Ascending aorta (tissue), 2 donors: Measurements from ENCODE around the gene EBF3. TPM values are rescaled to one million over a fixed set of nuclear protein-coding genes. Genes with fewer than 3 reads are reported as not detected.

Source experiments
- DNase-seq, 2 donors: peaks; one replicate each; pipeline ENCODE4 v3.0.0-alpha.2; 2019; ENCODE audit warnings: low spot score in 2 of 2
- H3K27ac ChIP-seq, 2 donors: fragments of 200-600 bp; sonication (generic); one replicate each; pipeline ENCODE4 v1.5.1; 2016 to 2017; ENCODE audit warnings: mild to moderate bottlenecking in 1 of 2
- H3K27me3 ChIP-seq: fragments of 200-600 bp; sonication (generic); one replicate; pipeline ENCODE4 v1.5.1; 2017
- H3K36me3 ChIP-seq, 2 donors: fragments of 200-600 bp; sonication (generic); one replicate each; pipeline ENCODE4 v1.5.1; 2016
- H3K4me1 ChIP-seq, 2 donors: fragments of 200-600 bp; sonication (generic); one replicate each; pipeline ENCODE4 v1.5.1; 2016 to 2017; ENCODE audit warnings: mild to moderate bottlenecking in 1 of 2
- H3K4me3 ChIP-seq, 2 donors: fragments of 200-600 bp; sonication (generic); one replicate each; pipeline ENCODE4 v1.5.1; 2016 to 2017; ENCODE audit warnings: mild to moderate bottlenecking in 1 of 2
- H3K9me3 ChIP-seq, 2 donors: fragments of 200-600 bp; sonication (generic); one replicate each; pipeline ENCODE4 v1.5.1; 2016
- CTCF ChIP-seq, 3 experiments: fragments of 200-600 bp in 2 of 3; fragments of 450-650 bp in 1 of 3; sonication (generic) in 2 of 3; IDR thresholded peaks; one replicate each; pipeline ENCODE4 v1.5.1; 2016 to 2019; ENCODE audit warnings: antibody characterized with exemption in 3 of 3, mild to moderate bottlenecking in 1 of 3, moderate library complexity in 1 of 3
- intact Hi-C: fragments of 100-400 bp; cut with DNase I; formaldehyde crosslinking; loops from one replicate; pipeline ENCODE4 v1.15.1; 2023
- total RNA-seq: library from RNA; depleted of rRNA; stranded (reverse); fragments of >200 nt; gene quantifications from one replicate; pipeline ENCODE4 v1.1.0, GENCODE V29; 2016

The EBF3 gene
- total RNA-seq, 1 donor from 2014 or later, result 20.2 TPM

GRCh38 chr10:129934196-129934925, 29.7 kb downstream of the EBF3 start:
- Histone ChIP-seq H3K27ac (no peak overlapping the region), H3K9me3 (no peaks in the 10 kb centered on the region), H3K27me3 (no peaks in the 10 kb centered on the region), H3K4me3 (no peak overlapping the region), H3K36me3 (no peaks in the 10 kb centered on the region), H3K4me1 (no peaks in the 10 kb centered on the region)
- intact Hi-C loops, result no loop called here
- no peak for DNase-seq
- no peak for TF ChIP-seq CTCF (IDR thresholded peaks at IDR 0.05)

- intact Hi-C loops, result no loop called here
- Histone ChIP-seq H3K27me3 (no peaks in the 10 kb centered on the region), H3K27ac (no peak overlapping the region), H3K9me3 (no peaks in the 10 kb centered on the region), H3K4me1 (no peaks in the 10 kb centered on the region), H3K36me3 (no peaks in the 10 kb centered on the region), H3K4me3 (no peak overlapping the region)
- TF ChIP-seq CTCF (IDR thresholded peaks at IDR 0.05), result no peak
- DNase-seq, result no peak
Measured at GRCh38 chr10:129933456-129934092, 30.5 kb downstream of the EBF3 start.

- no peaks in the 10 kb centered on the region for H3K36me3 ChIP-seq
- no peaks in the 10 kb centered on the region for H3K9me3 ChIP-seq
- no peak overlapping the region for H3K4me3 ChIP-seq
- no peak for DNase-seq
- intact Hi-C loops, result no loop called here
- no peaks in the 10 kb centered on the region for H3K4me1 ChIP-seq
- H3K27me3 ChIP-seq, result no peaks in the 10 kb centered on the region
- no peak overlapping the region for H3K27ac ChIP-seq
- TF ChIP-seq CTCF (IDR thresholded peaks at IDR 0.05), result no peak
Measured at GRCh38 chr10:129932751-129933433, 31.2 kb downstream of the EBF3 start.

- Histone ChIP-seq H3K9me3 (no peaks in the 10 kb centered on the region), H3K4me1 (no peaks in the 10 kb centered on the region), H3K27ac (no peak overlapping the region), H3K36me3 (no peaks in the 10 kb centered on the region), H3K27me3 (no peaks in the 10 kb centered on the region), H3K4me3 (no peak overlapping the region)
- intact Hi-C loops, result no loop called here
- TF ChIP-seq CTCF (IDR thresholded peaks at IDR 0.05), result no peak
- no peak for DNase-seq
Measured at GRCh38 chr10:129932182-129932581, 31.9 kb downstream of the EBF3 start.

GRCh38 chr10:129929343-129930292, 34.5 kb downstream of the EBF3 start:
- TF ChIP-seq CTCF (IDR thresholded peaks at IDR 0.05), result no peak
- Histone ChIP-seq H3K27me3 (no peaks in the 10 kb centered on the region), H3K4me3 (no peak overlapping the region), H3K9me3 (no peaks in the 10 kb centered on the region), H3K27ac (no peak overlapping the region), H3K36me3 (no peaks in the 10 kb centered on the region), H3K4me1 (no peaks in the 10 kb centered on the region)
- DNase-seq, result no peak
- intact Hi-C loops, result no loop called here
